ENCODE measurements around the gene TAS1R1.
"Not testable (repeated sequence)": the region's sequence is repeated elsewhere in the genome, so short reads cannot be mapped to it uniquely, and the experiment has no call there.

The TAS1R1 gene

DNA sequence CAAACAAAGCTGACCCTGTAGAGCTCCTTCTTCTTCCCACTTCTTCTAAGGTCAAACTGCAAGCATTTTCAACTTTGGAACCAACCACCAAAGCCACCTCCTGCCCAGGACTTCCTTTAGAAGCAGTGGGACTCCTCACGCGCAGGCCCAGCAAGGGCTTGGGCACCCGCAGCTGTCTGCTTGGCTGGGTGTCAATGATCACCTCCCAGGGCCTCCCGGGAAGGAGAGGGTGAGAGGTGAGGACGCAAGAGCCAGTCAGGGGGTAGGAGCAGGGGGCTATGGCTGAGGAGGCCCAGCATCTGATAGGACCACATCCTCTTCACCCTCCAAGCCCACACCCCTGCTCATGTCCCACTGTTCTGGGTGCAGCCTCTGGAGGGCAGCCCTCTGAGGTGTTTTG lies 37.3 kb downstream of the TAS1R1 start:
- DNase-seq: no peak

DNA sequence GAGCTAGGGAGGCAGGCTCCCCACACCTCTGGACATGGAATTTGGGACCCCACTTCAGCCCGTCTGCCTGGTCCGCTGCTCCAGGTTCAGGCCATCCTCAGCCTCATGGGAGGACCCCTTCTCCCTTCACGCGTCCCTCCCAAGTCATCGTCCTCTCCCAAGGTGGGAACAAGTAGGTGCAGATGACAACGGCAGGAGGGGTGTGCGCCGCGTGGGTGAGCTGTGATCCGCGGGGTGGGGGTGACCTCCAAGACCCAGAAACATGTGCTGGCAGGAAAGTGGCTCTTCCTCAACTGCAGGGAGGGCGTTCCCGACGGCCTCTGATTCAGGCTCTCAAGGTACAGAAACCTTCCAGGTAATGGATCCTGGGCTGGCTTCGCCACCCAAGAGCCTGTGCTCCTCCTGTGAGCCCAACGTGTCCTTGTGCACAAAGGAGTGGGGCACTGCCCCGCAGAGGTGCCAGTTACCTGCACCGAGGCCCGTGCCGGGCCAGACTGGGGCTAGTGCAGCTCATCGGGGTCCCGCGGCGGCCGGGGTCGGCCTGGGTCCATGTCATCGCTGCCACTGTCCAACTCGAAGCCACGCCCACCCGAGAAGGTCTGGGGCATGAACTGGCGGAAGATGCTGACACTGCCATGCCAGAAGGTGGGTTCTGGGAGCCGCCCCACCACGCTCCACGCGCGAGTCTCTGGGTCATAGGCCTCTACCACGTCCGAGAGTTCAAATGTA lies 37.9 kb downstream of the TAS1R1 start:
- no peak for DNase-seq

DNA sequence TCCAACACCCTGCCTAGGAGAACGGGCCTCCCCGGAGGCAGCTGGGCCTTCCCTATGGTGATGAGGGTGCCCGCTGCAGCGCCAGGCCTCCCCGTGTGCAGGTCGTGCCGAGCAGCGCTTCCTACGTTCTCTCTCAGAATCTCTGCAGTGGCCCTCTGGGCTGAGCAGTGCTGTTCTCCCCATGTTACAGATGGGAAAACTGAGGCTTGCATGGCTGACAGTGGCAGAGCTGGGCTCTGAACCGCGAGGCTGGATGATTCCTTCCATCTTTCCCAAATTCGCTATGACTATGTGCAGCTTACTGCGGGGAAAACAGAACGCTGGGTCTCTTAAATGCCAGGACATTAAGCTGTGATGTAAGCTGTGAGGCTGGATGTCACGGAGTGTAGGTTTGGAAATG lies 38.7 kb downstream of the TAS1R1 start:
- DNase-seq: no peak

DNA sequence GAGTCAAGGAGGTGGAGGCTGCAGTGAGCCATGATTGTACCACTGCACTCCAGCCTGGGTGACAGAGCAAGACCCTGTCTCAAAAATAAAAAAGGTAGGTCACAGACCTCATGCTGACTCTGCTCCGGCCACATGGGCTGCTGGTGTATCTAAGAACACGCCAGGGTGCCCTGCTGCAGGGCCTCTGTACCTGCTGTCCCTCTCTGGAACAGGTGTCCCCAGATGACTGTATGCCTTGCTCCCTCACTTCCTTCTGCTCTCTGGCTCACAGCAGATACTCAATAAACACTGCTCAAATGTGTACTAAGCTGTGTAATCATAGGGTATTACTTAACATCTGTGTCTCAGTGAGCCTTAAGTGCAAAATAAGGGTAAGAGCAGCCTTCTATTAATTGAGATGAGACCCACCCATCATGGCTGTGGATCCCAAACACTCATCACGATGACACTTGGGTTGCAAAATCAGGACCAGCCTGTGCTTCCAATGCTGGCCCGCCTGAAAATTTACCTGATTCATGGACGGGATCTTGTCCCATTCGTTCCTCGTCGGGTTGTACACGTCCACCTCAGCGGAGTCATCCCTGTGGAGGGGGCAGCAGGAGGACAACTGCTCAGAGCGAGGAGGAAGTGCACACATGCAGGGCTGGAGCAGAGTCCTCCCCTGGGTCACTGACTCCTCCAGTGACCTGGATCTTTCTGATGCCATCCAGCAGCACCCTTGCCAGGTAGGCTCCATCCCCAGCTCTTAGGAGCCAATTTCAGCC lies 40.1 kb downstream of the TAS1R1 start:
- DNase-seq: no peak

DNA sequence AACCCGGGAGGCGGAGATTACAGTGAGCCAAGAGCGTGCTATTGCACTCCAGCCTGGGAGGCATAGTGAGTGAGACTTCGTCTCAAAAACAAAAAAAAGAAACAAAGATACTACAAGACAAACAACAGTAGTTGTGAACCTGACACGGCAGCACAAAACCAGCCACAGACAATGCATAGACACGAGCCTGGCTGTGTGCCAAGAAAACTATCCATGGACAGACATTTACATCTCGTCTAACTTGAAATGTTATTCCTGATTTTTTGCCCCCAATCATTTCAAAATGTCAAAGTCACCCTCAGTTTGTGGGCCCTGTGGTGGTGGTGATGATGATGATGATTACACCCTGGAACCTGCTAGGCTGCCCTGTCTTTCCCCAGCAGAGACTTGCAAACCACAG lies 41.2 kb downstream of the TAS1R1 start:
- no peak for DNase-seq

DNA sequence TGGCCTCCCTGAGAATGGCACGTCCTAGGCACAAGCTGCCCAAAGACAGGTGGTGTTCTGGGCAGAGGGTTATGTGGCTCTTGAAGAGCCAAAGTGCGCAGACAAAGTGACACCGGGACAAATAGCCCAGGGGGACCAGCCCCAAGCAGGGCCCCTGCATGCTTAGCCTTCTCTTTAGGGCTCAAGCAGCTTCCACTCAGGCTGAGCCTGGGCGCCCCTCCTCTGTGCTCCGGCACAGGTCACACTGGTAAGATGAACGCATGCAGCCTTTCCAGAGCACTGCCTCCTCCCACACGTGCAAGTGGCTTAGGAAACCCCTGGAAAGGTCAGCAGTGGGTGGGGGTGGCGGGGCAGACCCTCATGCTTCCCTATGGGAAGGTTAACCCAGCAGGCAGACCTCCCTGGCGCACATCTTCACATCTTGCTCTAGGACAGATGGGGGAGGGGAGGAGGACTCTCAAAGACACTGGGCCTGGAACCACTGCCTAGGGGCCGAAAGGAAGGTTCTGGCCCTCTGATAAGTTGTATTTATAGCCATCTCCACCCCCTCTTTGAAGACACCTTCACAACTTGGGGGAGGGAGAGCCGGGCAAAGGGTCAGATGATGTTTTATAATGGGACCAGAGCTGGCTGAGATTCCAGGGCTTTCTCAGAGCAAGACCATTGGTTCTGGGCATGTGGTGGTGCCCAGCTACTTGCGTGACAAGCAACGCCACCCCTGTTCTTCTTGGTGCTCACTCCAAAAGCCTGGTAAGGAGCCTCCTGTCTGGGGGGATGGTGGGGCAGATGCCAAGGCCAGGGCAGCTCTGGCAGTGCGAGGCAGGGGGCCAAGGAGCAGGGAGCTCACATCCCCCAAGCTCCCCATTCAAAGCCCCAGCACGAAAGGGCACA lies 42.0 kb downstream of the TAS1R1 start:
- DNase-seq: no peak

DNA sequence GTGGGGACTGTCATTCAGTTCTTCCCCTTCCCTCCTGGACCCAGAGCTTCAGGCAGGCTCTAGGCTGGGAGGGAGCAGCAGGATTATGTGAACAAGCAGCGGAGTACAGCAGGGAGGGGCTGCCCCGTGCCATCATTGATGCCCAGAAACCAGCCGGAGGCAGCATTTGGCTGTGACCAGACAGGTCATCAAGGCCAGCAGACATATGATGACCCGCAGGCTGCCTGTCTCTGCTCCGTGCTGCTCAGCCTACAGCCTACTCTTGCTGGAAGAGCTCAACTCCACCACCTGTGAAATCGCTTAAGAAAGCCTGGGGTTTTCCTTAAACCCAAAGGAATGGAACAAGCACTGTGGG lies 42.6 kb downstream of the TAS1R1 start:
- DNase-seq: no peak

DNA sequence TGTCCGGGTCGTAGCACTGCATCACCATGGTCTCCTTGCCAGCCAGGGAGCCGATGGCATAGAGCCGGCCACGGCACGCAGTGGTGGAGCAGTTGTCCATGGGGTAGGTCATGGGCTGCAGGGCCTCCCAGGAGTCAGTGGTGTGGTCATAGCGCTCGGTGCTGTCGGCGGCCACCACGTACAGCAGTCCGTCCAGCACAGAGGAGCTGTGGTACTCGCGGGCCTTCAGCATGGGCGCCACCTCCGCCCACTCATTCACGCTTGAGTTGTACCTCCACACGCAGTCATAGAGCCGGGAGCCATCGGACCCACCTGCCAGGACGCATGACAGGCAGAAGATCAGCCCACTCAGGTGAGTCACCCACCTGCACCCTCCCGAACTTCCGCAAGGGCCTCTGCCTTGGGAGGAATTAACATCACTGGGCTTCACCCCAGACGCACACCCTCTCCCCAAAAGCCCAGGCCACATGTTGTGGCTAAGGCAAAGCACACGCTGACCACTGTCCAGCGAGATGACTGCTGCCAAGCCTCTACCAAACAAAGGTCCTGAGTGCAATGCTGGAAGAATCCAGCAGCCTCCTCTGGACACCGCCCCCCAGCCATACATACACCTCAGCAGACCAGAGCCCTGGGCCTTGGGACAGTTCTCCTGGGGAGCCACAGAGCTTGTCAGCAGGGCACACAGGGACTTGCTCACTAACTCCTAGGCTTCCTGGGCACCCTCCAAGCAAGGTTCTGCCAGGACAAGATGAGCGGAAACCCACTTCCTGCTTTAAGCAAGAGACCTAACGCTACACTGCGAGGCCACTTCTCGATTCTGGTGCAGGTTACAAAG lies 44.3 kb downstream of the TAS1R1 start:
- DNase-seq: peak; percentile 59

DNA sequence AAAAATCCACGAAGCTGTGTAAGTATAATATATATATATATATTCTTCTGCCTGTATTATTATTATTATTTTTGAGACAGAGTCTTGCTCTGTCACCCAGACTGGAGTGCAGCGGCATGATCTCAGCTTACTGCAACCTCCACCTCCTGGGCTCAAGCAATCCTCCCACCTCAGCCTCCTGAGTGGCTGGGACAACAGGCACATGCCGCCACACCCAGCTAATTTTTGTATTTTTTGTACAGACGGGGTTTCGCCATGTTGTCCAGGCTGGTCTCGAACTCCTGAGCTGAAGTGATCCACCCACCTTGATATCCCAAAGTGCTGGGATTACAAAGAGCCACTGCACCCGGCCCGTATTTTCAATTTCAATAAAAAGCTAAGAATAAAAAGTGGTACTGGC lies 44.9 kb downstream of the TAS1R1 start:
- not testable (repeated sequence) for DNase-seq

DNA sequence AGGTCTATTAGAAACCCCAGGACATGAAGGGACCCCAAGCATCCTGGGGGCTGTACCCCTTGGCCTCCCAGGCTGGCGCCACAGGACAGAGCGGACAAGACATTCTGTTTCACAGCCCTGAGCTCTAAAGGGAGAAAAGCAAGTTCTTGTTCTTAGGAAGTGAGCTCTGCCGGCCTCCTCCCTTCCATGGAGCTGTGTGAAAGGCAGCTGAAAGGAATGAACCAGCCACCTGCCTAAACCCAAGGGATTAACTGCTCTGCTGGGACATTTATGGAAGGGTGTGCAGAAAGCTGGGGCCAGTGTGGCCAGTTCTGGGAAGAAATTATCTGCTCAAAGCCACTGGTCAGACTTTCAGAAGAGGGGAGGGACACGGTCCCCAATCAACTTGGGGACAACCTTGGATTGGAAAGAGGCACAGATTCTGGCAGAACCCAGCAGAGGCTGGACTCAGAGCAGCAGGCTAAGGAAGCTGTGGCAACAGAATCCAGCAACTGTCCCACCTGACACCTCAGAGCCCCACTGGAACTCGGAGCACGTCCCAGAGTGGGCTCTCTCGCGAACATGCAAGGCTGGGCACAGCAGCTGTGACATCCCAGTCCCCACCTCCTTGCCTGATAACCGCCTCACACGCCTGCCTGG lies 45.4 kb downstream of the TAS1R1 start:
- DNase-seq: no peak

DNA sequence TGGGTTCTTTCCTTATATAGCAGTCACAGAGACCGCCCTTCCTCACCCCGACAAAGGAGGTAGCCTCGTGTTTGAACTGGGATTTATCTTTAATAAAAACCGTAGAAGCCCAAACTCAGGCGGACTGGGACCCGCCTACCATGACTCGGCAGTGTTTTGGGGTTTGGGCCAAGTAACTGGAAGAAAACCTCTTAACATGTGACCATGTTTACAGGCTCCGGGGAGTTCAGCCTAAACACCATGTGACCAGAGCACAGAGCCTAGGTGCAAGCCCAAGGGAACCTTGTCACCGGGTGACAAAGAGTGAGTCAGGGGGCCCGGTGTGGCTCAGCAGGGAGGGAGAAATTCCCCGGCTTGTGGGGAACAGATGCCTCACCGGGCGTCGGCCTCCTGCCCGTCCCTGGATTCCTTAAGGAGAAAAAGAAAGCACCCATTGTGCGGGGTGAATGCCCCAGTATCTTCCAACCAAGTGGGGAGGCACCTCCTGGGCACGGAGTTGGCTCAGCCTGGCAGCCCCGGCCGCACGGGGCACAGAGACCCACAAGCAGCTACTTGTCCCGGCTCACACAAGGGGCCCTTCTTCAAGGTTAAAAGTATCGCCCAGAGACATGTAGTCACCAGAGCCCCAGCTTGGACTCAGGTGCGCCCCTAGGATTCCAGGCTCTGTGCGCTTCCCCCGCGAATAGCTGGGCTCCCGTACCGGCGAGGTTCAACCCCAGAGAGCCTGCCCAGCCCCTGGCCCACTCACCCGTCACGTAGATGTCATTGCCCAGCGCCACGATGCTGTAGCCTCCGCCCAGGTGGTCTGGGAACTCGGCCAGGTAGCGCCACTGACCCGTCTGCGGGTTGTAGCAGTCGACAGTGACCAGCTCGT lies 46.2 kb downstream of the TAS1R1 start:
- DNase-seq: peak; percentile 89

DNA sequence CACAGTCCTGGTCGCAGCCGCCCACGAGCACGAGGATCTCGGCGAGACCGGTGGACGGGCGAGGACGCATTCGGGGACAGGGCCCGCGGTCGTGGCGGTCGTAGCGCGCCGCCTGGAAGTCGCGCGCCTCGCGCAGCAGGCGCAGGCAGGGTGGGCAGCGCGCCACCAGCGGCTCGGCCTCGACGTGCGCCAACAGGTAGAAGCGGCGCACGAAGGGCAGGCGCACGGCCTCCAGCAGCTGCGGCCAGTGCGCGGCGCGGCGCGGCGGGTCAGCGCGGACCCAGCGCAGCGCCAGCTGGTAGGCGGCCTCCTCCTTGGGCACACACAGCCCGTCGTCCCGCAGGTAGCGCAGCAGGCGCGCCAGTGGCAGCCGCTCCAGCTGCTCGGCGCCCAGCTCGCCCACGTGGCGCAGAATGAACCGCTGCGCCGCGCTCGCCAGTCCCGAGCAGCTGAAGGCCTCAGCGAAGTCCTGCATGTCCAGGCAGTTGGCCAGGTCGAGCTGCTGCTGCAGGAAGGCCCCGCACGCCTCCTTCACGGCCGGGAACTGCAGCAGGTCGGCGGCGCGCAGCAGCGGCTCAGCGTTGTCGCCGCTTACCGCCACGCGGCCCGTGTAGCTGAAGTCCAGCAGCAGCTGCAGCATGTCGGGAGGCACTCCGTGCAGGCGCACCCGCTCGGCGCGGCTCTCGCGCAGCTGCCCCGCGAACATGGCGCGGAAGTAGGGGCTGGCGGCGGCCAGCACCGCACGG lies 47.0 kb downstream of the TAS1R1 start:
- DNase-seq: peak; percentile 21

DNA sequence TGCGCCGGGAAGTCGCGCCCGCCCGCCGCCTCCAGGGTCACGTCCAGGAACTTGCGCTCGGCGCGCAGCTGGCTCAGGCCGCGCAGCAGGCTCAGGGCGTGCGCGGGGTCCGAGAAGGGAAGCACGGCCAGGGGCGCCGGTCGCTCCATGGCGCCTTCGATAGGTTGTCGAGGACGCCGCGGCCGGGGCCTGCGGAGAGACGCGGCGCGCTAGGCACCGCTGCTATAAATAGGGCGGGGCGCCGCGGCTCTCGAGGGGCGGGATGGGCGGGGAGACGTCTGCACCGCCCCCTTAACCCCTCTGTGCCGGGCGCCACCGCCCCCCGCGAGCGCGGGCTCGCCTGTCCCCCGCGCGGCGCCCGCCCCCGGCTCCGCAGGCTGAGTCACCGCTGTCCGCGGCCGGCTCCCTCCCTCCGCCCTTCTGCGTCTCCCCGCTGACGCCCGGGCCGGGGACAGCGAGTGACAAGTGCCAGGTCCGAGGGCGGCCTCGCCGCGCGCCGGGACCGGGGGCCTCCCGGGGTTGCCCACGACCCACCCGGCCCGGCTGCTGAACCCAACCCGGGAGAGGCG lies 47.6 kb downstream of the TAS1R1 start, which contains the start of gene KLHL21:
Gene KLHL21 (minus strand): TSS at position 201 of the 569 bp plus-strand sequence. CDS start 52 bp downstream, at position 149.
- DNase-seq: peak; percentile 94

DNA sequence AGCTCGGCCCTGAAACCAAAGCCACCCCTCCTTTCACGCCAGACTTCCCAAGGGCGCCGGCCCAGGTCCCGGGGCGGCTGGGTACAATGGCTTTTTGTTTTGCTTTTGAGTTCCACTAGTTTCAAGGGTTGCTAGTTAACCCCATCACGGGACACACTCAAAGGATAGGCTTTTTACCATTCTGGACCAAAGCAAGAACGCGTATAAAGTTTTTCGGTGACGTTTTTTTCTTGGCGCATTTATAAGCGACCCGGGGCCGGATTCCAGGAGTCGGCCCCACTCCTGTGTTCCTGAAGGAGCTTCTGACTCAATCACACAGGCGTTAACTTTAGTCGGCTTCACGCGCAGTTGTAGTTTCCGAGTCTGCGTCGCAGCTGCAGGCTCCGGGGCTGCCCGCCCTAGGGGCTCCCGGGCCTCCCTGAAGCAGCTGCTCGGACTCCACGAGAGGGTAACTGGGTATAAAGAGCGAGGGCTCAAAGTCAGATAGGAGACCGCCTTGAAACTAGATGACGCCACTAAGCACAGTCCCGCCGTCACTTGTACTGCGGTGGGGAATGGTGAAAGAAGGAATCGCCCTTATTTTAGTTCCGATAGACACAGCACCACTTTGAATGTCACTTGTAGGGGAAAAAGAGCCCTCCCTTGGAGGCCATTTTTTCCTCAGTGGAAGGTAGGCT lies 48.3 kb downstream of the TAS1R1 start:
- peak; percentile 81 for DNase-seq

DNA sequence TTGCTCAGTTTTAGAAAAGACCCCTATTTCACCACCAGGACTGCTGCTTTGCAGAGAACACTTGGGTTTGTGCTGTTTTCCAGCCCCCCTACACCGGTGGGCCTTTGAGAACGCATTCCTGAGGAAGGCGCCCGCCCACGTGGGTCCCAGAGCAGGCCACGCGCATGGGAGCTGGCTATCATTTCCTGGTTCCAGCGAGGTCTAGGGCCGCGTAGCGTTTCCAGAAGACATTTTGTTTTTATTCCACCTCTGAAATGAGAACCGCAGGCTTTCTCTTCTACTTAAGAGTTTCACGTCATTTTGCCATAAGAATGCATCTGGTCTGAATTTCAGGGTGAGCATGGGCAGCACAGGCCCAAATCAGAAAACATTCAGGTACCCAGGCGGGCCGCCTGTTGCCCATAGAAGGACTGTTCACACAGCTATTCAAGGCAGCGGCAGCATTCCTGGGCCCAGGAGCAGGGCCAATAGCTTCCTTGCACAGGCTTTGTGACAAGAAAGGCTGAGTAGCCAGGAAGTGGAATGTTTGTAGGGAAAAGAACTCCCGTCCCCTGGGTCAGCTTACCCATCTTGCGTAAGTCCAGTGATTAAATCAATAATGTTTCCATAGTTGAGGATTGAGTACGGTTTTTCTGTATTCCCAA lies 48.9 kb downstream of the TAS1R1 start:
- DNase-seq: peak; percentile 42

DNA sequence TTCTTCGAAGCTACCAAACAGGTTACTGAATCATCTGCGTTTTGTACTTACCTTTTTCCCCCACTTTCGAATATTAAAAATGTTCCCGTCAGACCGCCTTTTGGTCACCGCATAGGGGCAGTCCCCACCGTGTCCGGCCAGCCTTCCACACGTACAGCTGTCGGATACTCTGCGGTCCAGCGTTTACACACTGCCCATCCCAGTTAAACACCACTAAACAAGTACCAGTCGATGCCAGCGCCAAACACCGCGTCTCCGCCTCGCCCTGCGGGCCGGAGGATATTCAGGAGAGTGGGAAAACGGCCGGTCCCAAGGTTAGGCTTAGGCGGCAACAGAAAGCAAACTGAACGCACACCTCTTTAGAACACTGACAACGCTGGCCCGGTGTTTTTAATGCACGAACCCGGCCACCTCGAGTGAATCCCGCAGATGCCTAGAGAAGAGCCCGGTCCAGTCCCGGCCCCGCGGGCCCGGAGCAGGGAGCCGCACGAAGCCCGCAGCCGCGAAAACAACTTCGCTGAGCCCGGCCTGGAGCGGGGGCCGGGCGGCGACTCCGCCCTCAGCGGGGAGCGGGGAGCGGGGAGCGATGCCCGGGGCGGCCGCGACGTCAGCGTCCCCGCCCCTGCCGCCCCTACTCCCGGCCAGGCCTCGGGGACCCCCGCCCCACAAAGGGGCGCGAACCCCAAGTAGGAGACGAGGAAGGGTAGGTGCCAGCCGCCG lies 57.7 kb downstream of the TAS1R1 start:
- DNase-seq: peak; percentile 55

DNA sequence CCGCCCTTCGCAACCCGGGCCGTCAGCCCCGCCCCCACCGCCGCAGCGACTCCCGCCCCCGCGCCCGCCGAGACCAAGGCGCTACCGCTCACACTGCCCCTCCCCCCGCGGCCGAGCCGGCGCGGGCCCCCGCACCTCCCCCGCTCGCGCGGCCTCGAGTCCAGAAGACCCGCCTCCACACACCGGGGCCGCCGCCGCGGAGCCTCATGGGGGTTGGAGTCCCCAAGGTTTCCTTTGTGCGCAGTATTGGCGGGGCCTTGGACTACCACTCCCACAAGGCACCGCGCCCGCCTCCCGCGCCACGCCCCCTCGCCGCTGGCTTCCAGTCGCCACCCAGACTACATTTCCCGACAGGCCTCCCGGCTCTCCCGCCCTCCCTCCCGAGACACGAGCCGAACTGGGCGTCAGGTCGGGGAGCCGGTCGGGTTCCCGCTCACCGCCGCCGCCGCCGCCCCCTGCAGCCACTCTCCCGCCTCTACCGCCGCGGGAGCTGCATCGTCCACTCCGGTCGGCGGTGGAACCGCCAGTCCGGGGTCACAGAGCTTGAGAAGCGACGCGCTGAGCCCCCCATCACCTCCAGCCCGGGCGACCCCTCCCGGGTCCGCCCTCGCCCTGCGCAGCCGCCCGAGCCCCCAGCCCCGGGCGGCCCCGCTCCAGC lies 58.4 kb downstream of the TAS1R1 start, which contains the start of gene PHF13:
Gene PHF13 (plus strand): TSS at position 371 of the 658 bp plus-strand sequence. CDS start 336 bp downstream, outside the sequence.
- DNase-seq: peak; percentile 99

All from suppressor macrophage treated with lipopolysaccharide for 4 hours (primary cell).